Lung (tissue), 12 donors: ENCODE data around the gene WDR82. TPM values are rescaled to one million over a fixed set of nuclear protein-coding genes. Genes with fewer than 3 reads are reported as not detected.

ENCODE experiments used
- ATAC-seq: fragments of 200-7000 bp; cut with Tn5 transposase; one replicate; pipeline ENCODE4 v1.9.1; 2020; ENCODE audit warnings: moderate number of reproducible peaks; ENCODE audit not compliant: insufficient read depth, low FRiP score
- DNase-seq, 3 donors: peaks; one replicate each; pipeline ENCODE4 v3.0.0-alpha.2; 2013 to 2017
- H3K27ac ChIP-seq, 2 donors: one replicate each; pipeline ENCODE4 v1.5.1; 2013; ENCODE audit warnings: mild to moderate bottlenecking in 2 of 2, moderate library complexity in 2 of 2, control low read depth in 1 of 2, inconsistent platforms in 1 of 2, low read depth in 1 of 2, low read length in 1 of 2
- H3K27me3 ChIP-seq, 3 donors: one replicate each; pipeline ENCODE4 v1.5.1; 2013; ENCODE audit warnings: low read length in 2 of 3; ENCODE audit not compliant: control insufficient read depth in 3 of 3, insufficient read depth in 3 of 3
- H3K36me3 ChIP-seq, 4 donors: one replicate each; pipeline ENCODE4 v1.5.1; 2013; ENCODE audit warnings: low read length in 4 of 4, mild to moderate bottlenecking in 1 of 4, moderate library complexity in 1 of 4; ENCODE audit not compliant: control insufficient read depth in 4 of 4, insufficient read depth in 4 of 4
- H3K4me1 ChIP-seq, 5 donors: one replicate each; pipeline ENCODE4 v1.5.1; 2013; ENCODE audit warnings: low read length in 5 of 5, mild to moderate bottlenecking in 2 of 5, moderate library complexity in 1 of 5; ENCODE audit not compliant: control insufficient read depth in 5 of 5, insufficient read depth in 5 of 5
- H3K4me3 ChIP-seq: one replicate; pipeline ENCODE4 v1.5.1; 2013; ENCODE audit warnings: mild to moderate bottlenecking, control low read depth, moderate library complexity
- H3K9ac ChIP-seq, 2 donors: one replicate each; pipeline ENCODE4 v1.5.1; 2013; ENCODE audit warnings: low read length in 2 of 2, control low read depth in 1 of 2; ENCODE audit not compliant: insufficient read depth in 1 of 2
- H3K9me3 ChIP-seq, 4 donors: one replicate each; pipeline ENCODE4 v1.5.1; 2013; ENCODE audit warnings: low read length in 3 of 4, mild to moderate bottlenecking in 1 of 4, moderate library complexity in 1 of 4; ENCODE audit not compliant: control insufficient read depth in 4 of 4, insufficient read depth in 3 of 4
- CTCF ChIP-seq: IDR thresholded peaks from 2 replicates; pipeline ENCODE4 v1.5.1; 2012; ENCODE audit warnings: mild to moderate bottlenecking; ENCODE audit errors: control extremely low read depth, extremely low read depth
- WGBS, 2 donors: extraction: QIAGEN DNeasy Blood & Tissue Kit; methylation state at CpG; one replicate each; pipeline ENCODE4 v1.1.7; 2013; 5-methylcytosine and 5-hydroxymethylcytosine counted together
- polyA plus RNA-seq, 2 donors: library from polyadenylated mRNA; stranded (reverse); fragments of 200-250 nt; gene quantifications; one replicate each; pipeline ENCODE4 v1.2.1, GENCODE V29; 2013
- total RNA-seq, 2 donors: library from RNA; depleted of rRNA in 1 of 2; stranded (reverse); fragments of >200 nt in 1 of 2; gene quantifications; one replicate each; pipeline ENCODE4 v1.2.1, GENCODE V29; 2014 to 2021
- donor health status: control.
- donor health status: control.
- donor health status: Bipolar disorder and iron deficiency.
- donor health status: healthy.
- donor health status: DM: yes; HTN: yes; CAD: no.

The WDR82 gene
- total and polyA plus RNA-seq, 4 donors: 19.4 to 72.8 (median 51.1) TPM

GRCh38 chr3:52229656-52230055 lies 48.8 kb downstream of the WDR82 start:
- DNase-seq: no peak
- H3K27ac ChIP-seq: no peak overlapping the region

GRCh38 chr3:52228751-52229291 lies 49.6 kb downstream of the WDR82 start:
- peaks cover 0 to 51% (median 12%) of the 10 kb centered on the region in 4 donors for H3K36me3 ChIP-seq
- 92 to 94% methylated on average over 21 of the region's 21 CpGs for WGBS, 2 donors
- no peak for ATAC-seq
- H3K4me3 ChIP-seq: no peak overlapping the region
- no peak overlapping the region for H3K9ac ChIP-seq
- H3K27me3 ChIP-seq: no peaks in the 10 kb centered on the region
- DNase-seq: no peak
- H3K9me3 ChIP-seq: no peaks in the 10 kb centered on the region
- TF ChIP-seq CTCF: no peak
- no peak overlapping the region for H3K27ac ChIP-seq
- no peaks in the 10 kb centered on the region for H3K4me1 ChIP-seq

More at GRCh38 chr3:52229656-52230055, 48.8 kb downstream of the WDR82 start:
- Histone ChIP-seq H3K9ac (no peak overlapping the region), H3K9me3 (no peaks in the 10 kb centered on the region), H3K27me3 (no peaks in the 10 kb centered on the region), H3K4me3 (no peak overlapping the region), H3K36me3 (peaks cover 0 to 59% (median 13%) of the 10 kb centered on the region in 4 donors), H3K4me1 (peaks cover 0 to 1% (median 0%) of the 10 kb centered on the region in 5 donors)
- ATAC-seq: no peak
- 95 to 97% methylated on average over 13 of the region's 13 CpGs for WGBS, 2 donors
- no peak for TF ChIP-seq CTCF

GRCh38 chr3:52228266-52228665 lies 50.2 kb downstream of the WDR82 start:
- Histone ChIP-seq H3K36me3 (peaks cover 0 to 51% (median 12%) of the 10 kb centered on the region in 4 donors), H3K9ac (no peak overlapping the region), H3K4me1 (no peaks in the 10 kb centered on the region), H3K9me3 (no peaks in the 10 kb centered on the region), H3K27ac (no peak overlapping the region), H3K27me3 (no peaks in the 10 kb centered on the region), H3K4me3 (no peak overlapping the region)
- no peak for TF ChIP-seq CTCF
- WGBS, 2 donors: 90 to 96% methylated on average over 10 of the region's 10 CpGs
- no peak for DNase-seq
- ATAC-seq: no peak

GRCh38 chr3:52227766-52228165 lies 50.7 kb downstream of the WDR82 start:
- no peak for TF ChIP-seq CTCF
- no peak overlapping the region for H3K4me3 ChIP-seq
- ATAC-seq: no peak
- DNase-seq: no peak
- no peaks in the 10 kb centered on the region for H3K9me3 ChIP-seq
- no peak overlapping the region for H3K9ac ChIP-seq
- H3K27ac ChIP-seq: no peak overlapping the region
- H3K27me3 ChIP-seq: no peaks in the 10 kb centered on the region
- peaks cover 0 to 48% (median 12%) of the 10 kb centered on the region in 4 donors for H3K36me3 ChIP-seq
- WGBS, 2 donors: 82 to 86% methylated on average over 7 of the region's 7 CpGs
- H3K4me1 ChIP-seq: no peaks in the 10 kb centered on the region
